ENCODE results near the gene RIC1.

- TF ChIP-seq, protein P1, sequence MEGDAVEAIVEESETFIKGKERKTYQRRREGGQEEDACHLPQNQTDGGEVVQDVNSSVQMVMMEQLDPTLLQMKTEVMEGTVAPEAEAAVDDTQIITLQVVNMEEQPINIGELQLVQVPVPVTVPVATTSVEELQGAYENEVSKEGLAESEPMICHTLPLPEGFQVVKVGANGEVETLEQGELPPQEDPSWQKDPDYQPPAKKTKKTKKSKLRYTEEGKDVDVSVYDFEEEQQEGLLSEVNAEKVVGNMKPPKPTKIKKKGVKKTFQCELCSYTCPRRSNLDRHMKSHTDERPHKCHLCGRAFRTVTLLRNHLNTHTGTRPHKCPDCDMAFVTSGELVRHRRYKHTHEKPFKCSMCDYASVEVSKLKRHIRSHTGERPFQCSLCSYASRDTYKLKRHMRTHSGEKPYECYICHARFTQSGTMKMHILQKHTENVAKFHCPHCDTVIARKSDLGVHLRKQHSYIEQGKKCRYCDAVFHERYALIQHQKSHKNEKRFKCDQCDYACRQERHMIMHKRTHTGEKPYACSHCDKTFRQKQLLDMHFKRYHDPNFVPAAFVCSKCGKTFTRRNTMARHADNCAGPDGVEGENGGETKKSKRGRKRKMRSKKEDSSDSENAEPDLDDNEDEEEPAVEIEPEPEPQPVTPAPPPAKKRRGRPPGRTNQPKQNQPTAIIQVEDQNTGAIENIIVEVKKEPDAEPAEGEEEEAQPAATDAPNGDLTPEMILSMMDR (IDR thresholded peaks at IDR 0.05) = no peak
- no peak for TF ChIP-seq POLR2A (IDR thresholded peaks at IDR 0.05)
Measured at GRCh38 chr9:5579881-5580280, 49.0 kb upstream of the RIC1 start.

All from heart left ventricle (tissue), 13 donors.